NCI-H1436 (cell line): ENCODE data around the gene RAB7B.

Source experiments
- DNase-seq: peaks from one replicate; lab custom pipeline; 2025; lab: John Stamatoyannopoulos, UW

Gene RAB7B

GRCh38 chr1:205948886-205949285, 54.3 kb downstream of the RAB7B start:
- DNase-seq: no peak

- no peak for DNase-seq
Observed at GRCh38 chr1:205948039-205948438, 55.2 kb downstream of the RAB7B start.

GRCh38 chr1:205947024-205947423, 56.2 kb downstream of the RAB7B start:
- no peak for DNase-seq

- DNase-seq: no peak
Observed at GRCh38 chr1:205945069-205945468, 58.1 kb downstream of the RAB7B start.

GRCh38 chr1:205944525-205944924, 58.7 kb downstream of the RAB7B start:
- DNase-seq: no peak

GRCh38 chr1:205943245-205943644, 60.0 kb downstream of the RAB7B start, which contains the start of gene SLC26A9:
TSS of gene SLC26A9 (minus strand) at chr1:205943456. CDS start at chr1:205935820, 7,636 bp downstream.
- no peak for DNase-seq

- DNase-seq: no peak
Observed at GRCh38 chr1:205942631-205943159, 60.5 kb downstream of the RAB7B start.

GRCh38 chr1:205940710-205941109, 62.5 kb downstream of the RAB7B start:
- no peak for DNase-seq

- peak; percentile 91 for DNase-seq
Observed at GRCh38 chr1:205939690-205940330, 63.4 kb downstream of the RAB7B start.

GRCh38 chr1:205938682-205939081, 64.5 kb downstream of the RAB7B start:
- no peak for DNase-seq

GRCh38 chr1:205936846-205937586, 66.2 kb downstream of the RAB7B start:
- DNase-seq: peak; percentile 37

GRCh38 chr1:205936311-205936710, 66.9 kb downstream of the RAB7B start:
- no peak for DNase-seq

- no peak for DNase-seq
Observed at GRCh38 chr1:205935869-205936268, 67.3 kb downstream of the RAB7B start.

GRCh38 chr1:205934788-205935187, 68.4 kb downstream of the RAB7B start:
- no peak for DNase-seq

GRCh38 chr1:205933671-205934618, 69.2 kb downstream of the RAB7B start:
- no peak for DNase-seq

- DNase-seq: no peak
Observed at GRCh38 chr1:205932776-205933175, 70.4 kb downstream of the RAB7B start.

- DNase-seq: no peak
Observed at GRCh38 chr1:205930799-205931281, 72.4 kb downstream of the RAB7B start.

GRCh38 chr1:205930195-205930577, 73.0 kb downstream of the RAB7B start:
- DNase-seq: no peak

- no peak for DNase-seq
Observed at GRCh38 chr1:205929496-205930194, 73.5 kb downstream of the RAB7B start.

- DNase-seq: no peak
Observed at GRCh38 chr1:205928317-205928716, 74.9 kb downstream of the RAB7B start.

GRCh38 chr1:205927676-205928075, 75.5 kb downstream of the RAB7B start:
- no peak for DNase-seq
